ENCODE measurements around the gene RMDN2. TPM values are rescaled to one million over a fixed set of nuclear protein-coding genes. Genes with fewer than 3 reads are reported as not detected.

Gene RMDN2
- total and polyA plus RNA-seq, 2 experiments from 2014 or later, result 3.4 to 3.6 TPM

- no peaks in the 10 kb centered on the region for H3K27me3 ChIP-seq (ENCODE audit: insufficient read depth)
- no peak overlapping the region for H3K4me2 ChIP-seq
- H3F3A ChIP-seq (replicated peaks; ENCODE audit: low read depth), result no peaks in the 10 kb centered on the region
- no peaks in the 10 kb centered on the region for H3K79me2 ChIP-seq (replicated peaks; ENCODE audit: insufficient read depth)
- H3K4me3 Mint-ChIP-seq, result no peak overlapping the region
- DNase-seq (ENCODE audit: low spot score), result peak; percentile 61
- H3K4me1 ChIP-seq (ENCODE audit: insufficient read depth), result no peaks in the 10 kb centered on the region
- peak; percentile 85 for ATAC-seq
- no peaks in the 10 kb centered on the region for H3K36me3 ChIP-seq (ENCODE audit: insufficient read depth)
- peaks cover 8% of the 10 kb centered on the region; the same call in 2 of the 3 replicates for H3K9me3 Mint-ChIP-seq
- no peak overlapping the region for H3K27ac ChIP-seq (ENCODE audit: low read depth)
- no peak overlapping the region for H3K4me3 ChIP-seq
- no peak overlapping the region for H3K27ac Mint-ChIP-seq
- H2AFZ ChIP-seq, result no peak overlapping the region
- peaks cover 6% of the 10 kb centered on the region for H3K27me3 Mint-ChIP-seq (ENCODE audit: insufficient read depth, low read depth, poor library complexity)
- no peaks in the 10 kb centered on the region for H3K36me3 Mint-ChIP-seq (ENCODE audit: low read depth)
- no peaks in the 10 kb centered on the region for H3K9me2 ChIP-seq (ENCODE audit: insufficient read depth)
- H4K20me1 ChIP-seq (replicated peaks; ENCODE audit: insufficient read depth), result no peaks in the 10 kb centered on the region
- H3K4me1 Mint-ChIP-seq, result peaks cover 4% of the 10 kb centered on the region; the same call in 2 of the 3 replicates
- no peak for TF ChIP-seq JUNB (IDR thresholded peaks at IDR 0.05; ENCODE audit: unreplicated experiment)
- TF ChIP-seq, protein P1, sequence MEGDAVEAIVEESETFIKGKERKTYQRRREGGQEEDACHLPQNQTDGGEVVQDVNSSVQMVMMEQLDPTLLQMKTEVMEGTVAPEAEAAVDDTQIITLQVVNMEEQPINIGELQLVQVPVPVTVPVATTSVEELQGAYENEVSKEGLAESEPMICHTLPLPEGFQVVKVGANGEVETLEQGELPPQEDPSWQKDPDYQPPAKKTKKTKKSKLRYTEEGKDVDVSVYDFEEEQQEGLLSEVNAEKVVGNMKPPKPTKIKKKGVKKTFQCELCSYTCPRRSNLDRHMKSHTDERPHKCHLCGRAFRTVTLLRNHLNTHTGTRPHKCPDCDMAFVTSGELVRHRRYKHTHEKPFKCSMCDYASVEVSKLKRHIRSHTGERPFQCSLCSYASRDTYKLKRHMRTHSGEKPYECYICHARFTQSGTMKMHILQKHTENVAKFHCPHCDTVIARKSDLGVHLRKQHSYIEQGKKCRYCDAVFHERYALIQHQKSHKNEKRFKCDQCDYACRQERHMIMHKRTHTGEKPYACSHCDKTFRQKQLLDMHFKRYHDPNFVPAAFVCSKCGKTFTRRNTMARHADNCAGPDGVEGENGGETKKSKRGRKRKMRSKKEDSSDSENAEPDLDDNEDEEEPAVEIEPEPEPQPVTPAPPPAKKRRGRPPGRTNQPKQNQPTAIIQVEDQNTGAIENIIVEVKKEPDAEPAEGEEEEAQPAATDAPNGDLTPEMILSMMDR (conservative IDR thresholded peaks at IDR 0.05; ENCODE audit: low read depth in 2 of 2), result peak; percentile 43 to 79
- TF ChIP-seq, protein P2, sequence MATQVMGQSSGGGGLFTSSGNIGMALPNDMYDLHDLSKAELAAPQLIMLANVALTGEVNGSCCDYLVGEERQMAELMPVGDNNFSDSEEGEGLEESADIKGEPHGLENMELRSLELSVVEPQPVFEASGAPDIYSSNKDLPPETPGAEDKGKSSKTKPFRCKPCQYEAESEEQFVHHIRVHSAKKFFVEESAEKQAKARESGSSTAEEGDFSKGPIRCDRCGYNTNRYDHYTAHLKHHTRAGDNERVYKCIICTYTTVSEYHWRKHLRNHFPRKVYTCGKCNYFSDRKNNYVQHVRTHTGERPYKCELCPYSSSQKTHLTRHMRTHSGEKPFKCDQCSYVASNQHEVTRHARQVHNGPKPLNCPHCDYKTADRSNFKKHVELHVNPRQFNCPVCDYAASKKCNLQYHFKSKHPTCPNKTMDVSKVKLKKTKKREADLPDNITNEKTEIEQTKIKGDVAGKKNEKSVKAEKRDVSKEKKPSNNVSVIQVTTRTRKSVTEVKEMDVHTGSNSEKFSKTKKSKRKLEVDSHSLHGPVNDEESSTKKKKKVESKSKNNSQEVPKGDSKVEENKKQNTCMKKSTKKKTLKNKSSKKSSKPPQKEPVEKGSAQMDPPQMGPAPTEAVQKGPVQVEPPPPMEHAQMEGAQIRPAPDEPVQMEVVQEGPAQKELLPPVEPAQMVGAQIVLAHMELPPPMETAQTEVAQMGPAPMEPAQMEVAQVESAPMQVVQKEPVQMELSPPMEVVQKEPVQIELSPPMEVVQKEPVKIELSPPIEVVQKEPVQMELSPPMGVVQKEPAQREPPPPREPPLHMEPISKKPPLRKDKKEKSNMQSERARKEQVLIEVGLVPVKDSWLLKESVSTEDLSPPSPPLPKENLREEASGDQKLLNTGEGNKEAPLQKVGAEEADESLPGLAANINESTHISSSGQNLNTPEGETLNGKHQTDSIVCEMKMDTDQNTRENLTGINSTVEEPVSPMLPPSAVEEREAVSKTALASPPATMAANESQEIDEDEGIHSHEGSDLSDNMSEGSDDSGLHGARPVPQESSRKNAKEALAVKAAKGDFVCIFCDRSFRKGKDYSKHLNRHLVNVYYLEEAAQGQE (IDR thresholded peaks at IDR 0.05; ENCODE audit: unreplicated experiment), result no peak
Observed at GRCh38 chr2:37896319-37896718, 28.8 kb upstream of the RMDN2 start.

DNA sequence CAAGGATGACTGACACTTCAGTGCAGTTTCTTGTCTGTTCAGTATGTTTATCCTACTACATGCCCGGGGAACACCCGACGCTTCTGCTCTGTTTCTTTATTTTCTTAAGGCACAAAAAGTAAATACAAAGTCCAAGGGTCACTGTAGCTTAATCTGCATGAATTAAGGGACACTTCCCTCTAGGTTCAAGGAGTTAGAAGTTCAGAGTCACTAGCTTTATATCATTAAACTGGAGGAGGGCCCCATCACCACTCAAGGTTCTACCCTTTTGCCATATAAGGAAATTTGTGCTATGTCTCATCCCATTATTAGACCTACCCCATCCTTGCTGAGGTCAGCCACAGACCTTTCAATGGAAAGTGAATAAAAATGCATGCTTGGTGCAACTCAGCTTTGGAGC is 27.6 kb upstream of the RMDN2 start:
- Histone ChIP-seq H3K4me2 (no peak overlapping the region), H3K9me2 (ENCODE audit: insufficient read depth) (no peaks in the 10 kb centered on the region), H3F3A (replicated peaks; ENCODE audit: low read depth) (no peaks in the 10 kb centered on the region), H3K36me3 (ENCODE audit: insufficient read depth) (no peaks in the 10 kb centered on the region), H3K4me3 (no peak overlapping the region), H3K27me3 (ENCODE audit: insufficient read depth) (no peaks in the 10 kb centered on the region), H3K27ac (ENCODE audit: low read depth) (no peak overlapping the region), H3K79me2 (replicated peaks; ENCODE audit: insufficient read depth) (no peaks in the 10 kb centered on the region), H3K4me1 (ENCODE audit: insufficient read depth) (no peaks in the 10 kb centered on the region), H2AFZ (no peak overlapping the region), H4K20me1 (replicated peaks; ENCODE audit: insufficient read depth) (no peaks in the 10 kb centered on the region)
- peaks cover 4% of the 10 kb centered on the region; the same call in 2 of the 3 replicates for H3K4me1 Mint-ChIP-seq
- peaks cover 2% of the 10 kb centered on the region for H3K27me3 Mint-ChIP-seq (ENCODE audit: insufficient read depth, low read depth, poor library complexity)
- H3K36me3 Mint-ChIP-seq (ENCODE audit: low read depth), result no peaks in the 10 kb centered on the region
- TF ChIP-seq STAT1 (IDR thresholded peaks at IDR 0.05; ENCODE audit: unreplicated experiment) (no peak), NANOG (IDR thresholded peaks at IDR 0.05; ENCODE audit: borderline replicate concordance) (no peak)
- TF ChIP-seq, protein P2 (IDR thresholded peaks at IDR 0.05; ENCODE audit: unreplicated experiment), result no peak
- peaks cover 9% of the 10 kb centered on the region; the same call in 2 of the 3 replicates for H3K9me3 Mint-ChIP-seq
- DNase-seq (ENCODE audit: low spot score) (no peak), ATAC-seq (no peak)
- H3K27ac Mint-ChIP-seq, result no peak overlapping the region
- H3K4me3 Mint-ChIP-seq, result no peak overlapping the region

All from GM23338 (cell line).